Fibroblast of lung (primary cell): ENCODE results near the gene LIPE. TPM values are rescaled to one million over a fixed set of nuclear protein-coding genes. Genes with fewer than 3 reads are reported as not detected.

Source experiments
- DNase-seq, 2 donors: peaks; one replicate each; pipeline versions ENCODE4 v3.0.0 to v3.0.0-alpha.2; 2010; ENCODE audit warnings: low read depth in 2 of 2
- H2AFZ ChIP-seq: 2 replicates; pipeline ENCODE4 v1.5.1; 2012; ENCODE audit warnings: low read length, control low read depth, inconsistent platforms
- H3K27ac ChIP-seq: 2 replicates; pipeline ENCODE4 v1.5.1; 2011; ENCODE audit warnings: low read length, control low read depth; ENCODE audit not compliant: insufficient read depth
- H3K27me3 ChIP-seq: 2 replicates; pipeline ENCODE4 v1.5.1; 2011; ENCODE audit warnings: mild to moderate bottlenecking, low read length; ENCODE audit not compliant: control insufficient read depth, insufficient read depth
- H3K36me3 ChIP-seq: 2 replicates; pipeline ENCODE4 v1.5.1; 2011; ENCODE audit warnings: low read length; ENCODE audit not compliant: control insufficient read depth, insufficient read depth
- H3K4me1 ChIP-seq: 2 replicates; pipeline ENCODE4 v1.5.1; 2011; ENCODE audit warnings: low read length; ENCODE audit not compliant: control insufficient read depth, insufficient read depth; ENCODE audit errors: extremely low read depth
- H3K4me2 ChIP-seq: 2 replicates; pipeline ENCODE4 v1.5.1; 2011; ENCODE audit warnings: low read length, control low read depth; ENCODE audit not compliant: insufficient read depth; ENCODE audit errors: extremely low read depth
- H3K4me3 ChIP-seq, 4 experiments: fragments of 200-600 bp in 1 of 4; sonication (generic) in 1 of 4; replicated peaks in 1 of 4; 2 replicates each; pipeline ENCODE4 v1.5.1; 2011 to 2016; ENCODE audit warnings: low read length in 4 of 4, low read depth in 3 of 4, mild to moderate bottlenecking in 3 of 4, control low read depth in 2 of 4, inconsistent platforms in 1 of 4, mixed read lengths in 1 of 4; ENCODE audit not compliant: insufficient read depth in 1 of 4; ENCODE audit errors: control extremely low read depth in 1 of 4
- H3K79me2 ChIP-seq: 2 replicates; pipeline ENCODE4 v1.5.1; 2012; ENCODE audit warnings: mild to moderate bottlenecking, low read length, inconsistent platforms; ENCODE audit not compliant: control insufficient read depth, insufficient read depth
- H3K9ac ChIP-seq: 2 replicates; pipeline ENCODE4 v1.5.1; 2011; ENCODE audit warnings: mild to moderate bottlenecking, low read length, control low read depth; ENCODE audit not compliant: insufficient read depth
- H3K9me3 ChIP-seq: 2 replicates; pipeline ENCODE4 v1.5.1; 2012; ENCODE audit warnings: low read depth, low read length; ENCODE audit not compliant: control insufficient read depth, insufficient read depth
- H4K20me1 ChIP-seq: 2 replicates; pipeline ENCODE4 v1.5.1; 2011; ENCODE audit warnings: low read length; ENCODE audit not compliant: control insufficient read depth, insufficient read depth; ENCODE audit errors: extremely low read depth
- EZH2 ChIP-seq: IDR thresholded peaks from 2 replicates; pipeline ENCODE4 v1.5.1; 2012; ENCODE audit warnings: low read length, control low read depth, mild to moderate bottlenecking; ENCODE audit errors: missing control alignments
- polyA plus RNA-seq, 2 donors: library from polyadenylated mRNA; depleted of rRNA in 1 of 2; stranded (reverse) in 1 of 2; unstranded in 1 of 2; fragments of >200 nt; gene quantifications; 2 replicates each; pipeline ENCODE4 v1.2.1, GENCODE V29; 2011 to 2012; ENCODE audit warnings: missing spikeins in 1 of 2
- total RNA-seq: library from RNA; depleted of rRNA; stranded (reverse); fragments of >200 nt; gene quantifications from 2 replicates; pipeline ENCODE4 v1.2.1, GENCODE V29; 2014
- TF ChIP-seq, protein P1 (sequence below), 2 donors: IDR thresholded peaks in 1 of 2; conservative IDR thresholded peaks in 1 of 2; 1 replicate in 1 of 2; 2 replicates in 1 of 2; pipeline ENCODE4 v1.5.1; 2011 to 2012; ENCODE audit warnings: low read length in 2 of 2, control low read depth in 1 of 2, inconsistent platforms in 1 of 2, low read depth in 1 of 2, mild to moderate bottlenecking in 1 of 2

Gene LIPE
- total and polyA plus RNA-seq, 2 donors (not counting 1 experiment from before 2014, with no cell fraction given) = 1.1 to 1.7 TPM

DNA sequence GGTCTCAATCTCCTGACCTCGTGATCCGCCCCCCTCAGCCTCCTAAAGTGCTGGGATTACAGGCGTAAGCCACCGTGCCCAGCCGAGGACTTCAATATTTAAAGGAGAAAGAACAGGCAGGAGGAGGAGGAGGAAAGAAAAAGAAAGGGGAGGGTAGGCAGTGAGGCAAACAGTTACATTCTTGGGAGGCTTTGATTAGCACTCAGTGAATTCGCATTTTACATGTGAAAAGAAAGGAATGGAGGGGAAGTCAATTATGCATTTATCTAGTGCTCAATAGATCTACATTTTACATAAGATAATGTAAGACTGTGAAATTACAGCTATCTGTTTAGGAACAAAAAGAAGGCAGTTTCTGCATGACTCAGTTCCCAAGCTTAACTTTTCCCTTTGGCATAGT is 46.5 kb upstream of the LIPE start:
- Histone ChIP-seq H3K79me2 (no peaks in the 10 kb centered on the region), H3K4me2 (no peak overlapping the region), H3K4me3 (no peak overlapping the region), H4K20me1 (no peaks in the 10 kb centered on the region), H3K9me3 (no peaks in the 10 kb centered on the region), H3K9ac (no peak overlapping the region), H2AFZ (no peak overlapping the region), H3K36me3 (no peaks in the 10 kb centered on the region), H3K4me1 (no peaks in the 10 kb centered on the region), H3K27me3 (peaks cover 3% of the 10 kb centered on the region), H3K27ac (no peak overlapping the region)
- DNase-seq = no peak
- TF ChIP-seq, protein P1, sequence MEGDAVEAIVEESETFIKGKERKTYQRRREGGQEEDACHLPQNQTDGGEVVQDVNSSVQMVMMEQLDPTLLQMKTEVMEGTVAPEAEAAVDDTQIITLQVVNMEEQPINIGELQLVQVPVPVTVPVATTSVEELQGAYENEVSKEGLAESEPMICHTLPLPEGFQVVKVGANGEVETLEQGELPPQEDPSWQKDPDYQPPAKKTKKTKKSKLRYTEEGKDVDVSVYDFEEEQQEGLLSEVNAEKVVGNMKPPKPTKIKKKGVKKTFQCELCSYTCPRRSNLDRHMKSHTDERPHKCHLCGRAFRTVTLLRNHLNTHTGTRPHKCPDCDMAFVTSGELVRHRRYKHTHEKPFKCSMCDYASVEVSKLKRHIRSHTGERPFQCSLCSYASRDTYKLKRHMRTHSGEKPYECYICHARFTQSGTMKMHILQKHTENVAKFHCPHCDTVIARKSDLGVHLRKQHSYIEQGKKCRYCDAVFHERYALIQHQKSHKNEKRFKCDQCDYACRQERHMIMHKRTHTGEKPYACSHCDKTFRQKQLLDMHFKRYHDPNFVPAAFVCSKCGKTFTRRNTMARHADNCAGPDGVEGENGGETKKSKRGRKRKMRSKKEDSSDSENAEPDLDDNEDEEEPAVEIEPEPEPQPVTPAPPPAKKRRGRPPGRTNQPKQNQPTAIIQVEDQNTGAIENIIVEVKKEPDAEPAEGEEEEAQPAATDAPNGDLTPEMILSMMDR (conservative IDR thresholded peaks at IDR 0.05 in 1 of 2, IDR thresholded peaks at IDR 0.05 in 1 of 2; ENCODE audit: low read depth in 1 of 2, low read length in 2 of 2) = no peak
- no peak for TF ChIP-seq EZH2

DNA sequence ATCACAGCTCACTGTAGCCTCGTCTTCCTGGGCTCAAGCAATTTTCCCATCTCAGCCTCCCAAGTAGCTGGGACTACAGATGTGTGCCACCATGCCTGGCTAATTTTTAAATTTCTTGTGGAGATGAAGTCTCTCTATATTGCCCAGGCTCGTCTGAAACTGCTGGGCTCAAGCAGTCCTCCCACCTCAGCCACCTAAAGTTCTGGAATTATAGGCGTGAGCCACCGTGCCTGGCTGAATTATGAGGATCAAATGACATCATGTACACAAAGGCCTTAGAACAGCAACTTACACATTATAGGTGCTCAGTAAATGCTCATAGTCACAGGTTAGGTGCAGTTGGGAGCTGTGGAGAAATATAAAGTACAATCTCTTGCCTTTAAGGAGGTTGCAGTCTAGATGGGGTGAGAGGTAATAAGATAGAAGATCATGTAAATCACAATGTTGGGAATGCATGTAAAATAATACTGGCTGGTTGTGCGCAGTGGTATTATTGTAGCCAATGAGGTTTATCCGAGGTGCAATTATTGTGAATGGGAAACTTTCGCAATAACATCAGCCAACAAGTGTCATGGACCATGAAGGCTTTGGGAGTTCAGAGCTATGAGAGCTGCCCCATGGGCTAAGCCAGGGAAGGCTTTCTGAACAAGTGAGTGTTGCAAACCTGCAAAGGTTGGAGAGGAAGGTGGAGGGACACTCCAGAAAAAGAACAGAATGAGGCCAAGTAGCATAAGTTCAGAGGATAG is 45.4 kb upstream of the LIPE start:
- TF ChIP-seq, protein P1 (conservative IDR thresholded peaks at IDR 0.05 in 1 of 2, IDR thresholded peaks at IDR 0.05 in 1 of 2; ENCODE audit: low read depth in 1 of 2, low read length in 2 of 2) = no peak
- no peak for TF ChIP-seq EZH2
- H3K4me3 ChIP-seq = no peak overlapping the region
- H4K20me1 ChIP-seq = no peaks in the 10 kb centered on the region
- no peaks in the 10 kb centered on the region for H3K9me3 ChIP-seq
- no peaks in the 10 kb centered on the region for H3K79me2 ChIP-seq
- H3K4me1 ChIP-seq = no peaks in the 10 kb centered on the region
- peaks cover 3% of the 10 kb centered on the region for H3K27me3 ChIP-seq
- H3K27ac ChIP-seq = no peak overlapping the region
- no peak overlapping the region for H3K9ac ChIP-seq
- H2AFZ ChIP-seq = no peak overlapping the region
- H3K36me3 ChIP-seq = no peaks in the 10 kb centered on the region
- no peak overlapping the region for H3K4me2 ChIP-seq
- no peak for DNase-seq

- no peaks in the 10 kb centered on the region for H3K9me3 ChIP-seq
- no peak overlapping the region for H2AFZ ChIP-seq
- peaks cover 3% of the 10 kb centered on the region for H3K27me3 ChIP-seq
- H3K4me2 ChIP-seq = no peak overlapping the region
- H3K4me1 ChIP-seq = no peaks in the 10 kb centered on the region
- no peak overlapping the region for H3K9ac ChIP-seq
- no peak overlapping the region for H3K4me3 ChIP-seq
- no peaks in the 10 kb centered on the region for H4K20me1 ChIP-seq
- no peaks in the 10 kb centered on the region for H3K79me2 ChIP-seq
- no peaks in the 10 kb centered on the region for H3K36me3 ChIP-seq
- no peak overlapping the region for H3K27ac ChIP-seq
- DNase-seq = peak in 1 of 2 donors; percentile 9
- TF ChIP-seq EZH2 = no peak
- TF ChIP-seq, protein P1 (conservative IDR thresholded peaks at IDR 0.05 in 1 of 2, IDR thresholded peaks at IDR 0.05 in 1 of 2; ENCODE audit: low read depth in 1 of 2, low read length in 2 of 2) = no peak
Observed at GRCh38 chr19:42471554-42472249, 44.5 kb upstream of the LIPE start.
